22Rv1 (cell line): Measurements from ENCODE around the gene EYA2.

Experiments
- H3K27ac ChIP-seq: fragments of 450-650 bp; 2 replicates; pipeline ENCODE4 v1.5.1; 2017
- ZFX ChIP-seq: fragments of 450-650 bp; IDR thresholded peaks from 2 replicates; pipeline ENCODE4 v1.6.1; 2017; ENCODE audit warnings: antibody characterized with exemption, borderline replicate concordance
- TF ChIP-seq, protein P1 (sequence below): fragments of 450-650 bp; IDR thresholded peaks from 2 replicates; pipeline ENCODE4 v1.5.1; 2017; ENCODE audit warnings: mild to moderate bottlenecking

EYA2 gene

DNA sequence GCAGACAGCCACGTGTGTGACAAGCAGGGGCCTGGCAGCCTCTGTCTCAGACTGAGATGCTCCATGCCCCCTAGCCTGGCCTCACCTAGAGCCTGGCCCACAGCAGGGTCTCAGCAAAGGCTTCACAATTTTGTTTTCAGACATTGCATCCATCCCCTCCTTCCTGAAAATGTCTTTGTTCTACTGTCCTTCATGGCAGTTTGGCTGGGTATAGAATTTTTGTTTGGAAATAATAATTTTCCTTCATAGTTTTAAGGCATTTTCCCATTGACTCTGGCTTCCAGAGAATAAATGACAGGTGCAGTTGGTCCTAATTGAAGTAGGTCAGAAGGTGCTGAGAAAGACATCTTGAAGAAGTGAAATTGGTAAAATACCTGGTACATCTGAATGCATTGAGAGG lies 216.2 kb downstream of the EYA2 start:
- TF ChIP-seq, protein P1, sequence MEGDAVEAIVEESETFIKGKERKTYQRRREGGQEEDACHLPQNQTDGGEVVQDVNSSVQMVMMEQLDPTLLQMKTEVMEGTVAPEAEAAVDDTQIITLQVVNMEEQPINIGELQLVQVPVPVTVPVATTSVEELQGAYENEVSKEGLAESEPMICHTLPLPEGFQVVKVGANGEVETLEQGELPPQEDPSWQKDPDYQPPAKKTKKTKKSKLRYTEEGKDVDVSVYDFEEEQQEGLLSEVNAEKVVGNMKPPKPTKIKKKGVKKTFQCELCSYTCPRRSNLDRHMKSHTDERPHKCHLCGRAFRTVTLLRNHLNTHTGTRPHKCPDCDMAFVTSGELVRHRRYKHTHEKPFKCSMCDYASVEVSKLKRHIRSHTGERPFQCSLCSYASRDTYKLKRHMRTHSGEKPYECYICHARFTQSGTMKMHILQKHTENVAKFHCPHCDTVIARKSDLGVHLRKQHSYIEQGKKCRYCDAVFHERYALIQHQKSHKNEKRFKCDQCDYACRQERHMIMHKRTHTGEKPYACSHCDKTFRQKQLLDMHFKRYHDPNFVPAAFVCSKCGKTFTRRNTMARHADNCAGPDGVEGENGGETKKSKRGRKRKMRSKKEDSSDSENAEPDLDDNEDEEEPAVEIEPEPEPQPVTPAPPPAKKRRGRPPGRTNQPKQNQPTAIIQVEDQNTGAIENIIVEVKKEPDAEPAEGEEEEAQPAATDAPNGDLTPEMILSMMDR, result no peak
- TF ChIP-seq ZFX, result no peak
- no peak overlapping the region for H3K27ac ChIP-seq

DNA sequence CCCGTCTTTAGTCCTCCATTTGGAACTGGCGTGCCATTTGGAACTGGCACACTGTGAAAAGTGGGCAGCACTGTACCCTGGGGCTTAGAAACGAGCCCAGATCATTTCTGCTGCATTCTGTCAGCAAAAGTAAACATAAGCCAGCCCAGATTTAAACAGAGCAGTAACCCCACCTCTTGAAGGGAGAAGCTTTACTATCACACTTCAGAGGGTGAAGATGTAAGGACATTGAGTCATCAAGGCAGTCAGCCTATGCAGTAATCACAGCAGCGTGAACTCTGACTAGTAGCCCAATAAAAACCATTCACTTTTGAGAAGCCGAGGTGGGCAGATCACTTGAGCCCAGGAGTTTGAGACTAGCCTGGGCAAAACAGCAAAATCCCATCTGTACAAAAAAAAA lies 216.9 kb downstream of the EYA2 start:
- TF ChIP-seq, protein P1, result no peak
- TF ChIP-seq ZFX, result no peak
- no peak overlapping the region for H3K27ac ChIP-seq

DNA sequence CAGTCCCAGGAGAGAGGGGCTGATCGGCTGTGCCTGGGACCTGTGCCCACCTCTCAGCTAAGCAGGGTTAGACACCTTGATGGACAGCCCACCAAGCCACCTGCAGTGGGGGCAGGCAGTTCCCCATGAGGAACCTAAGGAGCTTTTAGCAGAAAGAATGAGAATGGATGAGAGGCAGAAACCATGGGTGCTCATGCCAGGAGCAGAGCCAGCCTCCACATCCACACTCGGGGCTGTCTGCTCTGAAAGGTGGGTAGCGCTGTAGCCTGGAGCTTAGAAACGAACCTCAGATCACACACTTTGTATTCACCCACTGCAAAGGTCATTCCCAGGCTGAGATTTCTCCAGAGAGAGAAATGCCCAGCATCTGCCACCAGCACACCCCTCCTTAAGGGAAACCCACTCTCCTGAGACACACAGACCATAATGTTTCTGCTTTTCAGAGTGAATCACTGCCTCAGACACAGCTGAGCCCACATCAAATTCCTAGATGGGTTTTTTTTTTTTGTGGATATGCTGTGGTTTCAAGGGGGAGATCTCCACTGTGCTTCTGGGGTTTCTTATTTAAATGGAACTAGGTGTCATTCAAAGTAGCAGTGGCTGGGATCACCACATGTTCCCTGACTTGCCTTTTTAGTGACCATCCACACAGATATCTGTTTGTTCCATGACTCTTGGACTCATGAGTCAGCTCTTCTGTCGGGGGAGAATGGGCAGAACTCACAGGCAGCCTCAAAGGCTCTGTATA lies 218.9 kb downstream of the EYA2 start:
- no peak overlapping the region for H3K27ac ChIP-seq
- no peak for TF ChIP-seq ZFX
- TF ChIP-seq, protein P1, result no peak

DNA sequence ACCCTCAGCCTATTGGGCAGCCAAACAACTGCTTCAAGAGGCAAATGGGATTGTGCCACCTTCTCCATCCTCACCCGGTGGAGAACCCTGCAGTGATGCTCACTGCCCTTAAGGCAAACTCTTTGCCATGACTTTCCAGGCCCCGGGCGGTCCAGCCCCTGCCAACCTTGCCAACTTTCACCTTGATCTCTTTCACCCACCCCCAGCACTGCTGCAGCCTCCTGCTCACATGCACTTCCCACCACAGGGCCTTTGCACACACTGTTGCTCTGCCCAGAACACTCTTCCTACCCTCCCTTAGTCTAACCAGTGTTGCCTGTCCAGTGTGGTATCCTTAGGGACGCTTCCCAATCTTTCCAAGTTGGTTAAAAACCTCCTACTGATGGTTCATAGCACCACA lies 221.1 kb downstream of the EYA2 start:
- no peak for TF ChIP-seq ZFX
- TF ChIP-seq, protein P1, result no peak

DNA sequence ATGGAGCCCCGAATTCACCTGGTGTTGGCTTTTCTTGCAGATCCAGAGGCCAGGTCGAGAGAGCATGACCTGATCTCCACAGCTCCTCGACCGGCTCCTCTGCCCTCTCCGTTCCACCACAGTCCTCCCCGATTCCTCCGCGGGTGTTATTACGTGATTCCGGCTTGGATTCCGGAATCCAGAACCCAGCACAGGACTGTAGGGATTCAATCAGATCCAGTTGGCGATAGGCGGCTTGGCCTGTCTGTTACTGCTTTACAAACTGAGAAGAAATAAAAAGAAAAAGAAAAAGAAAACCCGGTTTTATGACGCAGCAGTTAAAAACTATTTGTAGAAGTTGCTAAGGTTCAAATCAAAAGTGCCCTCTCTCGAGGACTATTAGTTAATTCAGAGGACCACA lies 222.7 kb downstream of the EYA2 start:
- no peak overlapping the region for H3K27ac ChIP-seq
- TF ChIP-seq, protein P1, result no peak
- no peak for TF ChIP-seq ZFX

More for the DNA sequence above, 221.1 kb downstream of the EYA2 start:
- no peak overlapping the region for H3K27ac ChIP-seq

DNA sequence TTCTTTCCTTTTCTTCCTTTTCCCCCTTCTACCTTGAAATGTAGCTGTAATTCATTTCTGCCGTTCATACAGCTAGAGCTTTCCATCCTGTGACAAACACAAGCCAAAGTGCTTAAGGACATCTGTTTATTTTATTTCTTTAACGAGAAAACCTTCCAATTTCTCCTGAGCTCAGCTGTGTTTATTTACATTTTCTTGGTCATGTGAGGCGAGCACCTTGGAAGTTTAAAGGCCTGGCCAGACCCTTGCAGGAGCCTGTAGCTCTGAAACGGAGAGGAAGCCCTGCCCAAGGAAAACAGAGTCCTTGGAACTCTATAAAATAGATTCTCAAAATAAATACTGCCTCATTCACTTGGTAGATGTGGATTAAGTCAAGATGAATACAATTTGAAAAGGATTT lies 223.1 kb downstream of the EYA2 start:
- no peak overlapping the region for H3K27ac ChIP-seq
- TF ChIP-seq, protein P1, result no peak
- no peak for TF ChIP-seq ZFX

DNA sequence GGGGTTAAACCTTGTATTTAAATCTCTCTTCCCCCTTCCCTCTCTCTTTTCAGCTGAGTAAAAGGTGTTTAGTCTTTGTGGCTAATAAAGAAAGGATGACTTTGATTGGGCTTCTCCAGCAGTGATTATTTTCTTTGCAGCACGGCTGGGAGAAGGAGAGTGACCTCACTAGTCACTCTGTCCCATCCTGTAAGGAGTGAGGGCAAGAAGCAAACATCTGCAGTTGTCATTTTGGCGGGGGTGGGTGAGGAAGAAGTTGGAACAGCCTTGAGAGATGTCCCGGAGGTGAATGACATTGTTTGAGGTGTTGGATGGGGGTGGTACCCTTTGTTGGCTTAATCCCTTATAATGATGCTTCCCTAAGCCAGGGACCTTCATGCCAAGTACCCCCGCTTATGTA lies 223.6 kb downstream of the EYA2 start:
- H3K27ac ChIP-seq, result no peak overlapping the region
- TF ChIP-seq, protein P1, result no peak
- no peak for TF ChIP-seq ZFX
